COLO668 (cell line): ENCODE measurements around the gene CDKL4.
"Not testable (repeated sequence)": the region's sequence is repeated elsewhere in the genome, so short reads cannot be mapped to it uniquely, and the experiment has no call there.

Source experiments
- DNase-seq: peaks from one replicate; lab custom pipeline; 2025; ENCODE audit not compliant: unreplicated experiment; lab: John Stamatoyannopoulos, UW

Gene CDKL4

DNA sequence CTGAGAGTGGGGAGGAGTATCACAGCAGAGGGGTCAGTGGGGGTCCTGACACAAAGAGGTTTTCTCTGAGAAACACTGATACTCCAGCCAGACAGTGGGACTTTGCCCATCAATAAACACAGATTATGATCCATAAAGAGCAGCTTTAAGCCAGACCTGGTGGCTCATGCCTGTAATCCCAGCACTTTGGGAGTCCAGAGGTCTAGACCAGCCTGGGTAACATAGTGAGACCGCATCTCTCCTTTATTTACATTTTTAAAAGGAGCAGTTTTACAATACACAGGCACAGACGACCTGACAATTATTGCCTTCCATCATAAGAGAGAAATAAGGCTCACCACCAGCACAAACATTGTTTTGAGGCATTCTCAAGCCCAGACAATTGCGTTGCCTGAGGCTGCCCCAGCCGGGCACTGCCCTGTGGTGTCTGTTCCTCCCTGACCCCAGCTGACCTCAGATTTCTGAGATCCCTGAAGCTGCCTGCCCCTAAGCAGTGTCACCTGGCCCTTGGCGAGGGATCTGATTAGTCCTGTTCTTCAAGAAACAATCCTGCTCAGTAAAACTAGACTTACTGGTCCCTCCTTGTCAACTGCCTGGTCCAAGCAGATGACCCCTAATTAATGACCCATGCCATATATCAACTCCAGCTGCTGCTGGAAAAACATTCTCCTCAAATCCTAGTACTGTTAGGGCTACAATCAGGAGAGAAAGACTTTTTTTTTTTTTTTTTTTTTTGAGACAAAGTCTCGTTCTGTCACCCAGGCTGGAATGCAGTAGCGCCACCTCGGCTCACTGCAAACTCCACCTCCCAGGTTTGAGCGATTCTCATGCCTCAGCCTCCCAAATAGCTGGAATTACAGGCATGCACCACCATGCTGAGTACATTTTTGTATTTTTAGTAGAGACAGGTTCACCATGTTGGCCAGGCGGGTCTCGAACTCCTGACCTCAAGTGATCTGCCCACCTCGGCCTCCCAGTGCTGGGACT lies 63.5 kb downstream of the CDKL4 start:
- no peak for DNase-seq

DNA sequence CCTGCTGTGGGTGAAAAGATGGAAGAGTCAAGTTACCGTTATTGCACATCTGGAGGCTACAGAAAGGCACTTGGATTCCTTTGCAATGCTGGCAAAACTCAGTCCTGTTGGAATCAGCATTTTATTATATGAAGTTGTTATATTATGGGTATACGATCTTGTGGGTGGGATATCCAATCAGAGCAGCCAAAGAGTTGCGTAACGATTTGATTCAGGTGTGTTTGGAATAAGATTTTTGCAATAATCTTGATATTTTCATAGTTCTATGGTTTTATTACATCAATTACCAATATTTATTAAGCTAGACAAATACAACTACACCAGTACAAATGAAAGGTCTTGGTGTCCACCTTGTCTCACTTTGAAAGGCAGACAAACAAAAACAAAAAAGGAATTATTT lies 65.0 kb downstream of the CDKL4 start:
- DNase-seq: no peak

DNA sequence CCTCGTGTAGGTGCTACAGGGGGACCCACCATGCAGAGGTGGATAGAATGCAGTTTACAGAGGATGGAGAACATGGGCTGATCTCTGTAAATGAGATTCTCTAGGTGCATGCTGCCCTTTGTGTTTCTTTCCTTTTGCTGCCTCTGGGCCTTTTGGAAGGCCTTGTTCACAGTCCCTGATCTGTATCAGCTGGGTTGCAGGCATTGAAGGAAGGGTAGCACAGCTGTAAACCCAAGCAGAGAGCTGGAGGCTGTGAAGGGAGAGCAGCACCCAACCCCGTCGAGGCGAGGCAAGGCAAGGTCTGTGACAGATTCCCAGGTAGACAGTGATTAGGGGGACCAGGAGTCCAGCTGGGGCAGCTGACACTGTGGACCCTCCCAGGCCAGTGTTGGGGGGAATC lies 66.8 kb downstream of the CDKL4 start:
- no peak for DNase-seq

DNA sequence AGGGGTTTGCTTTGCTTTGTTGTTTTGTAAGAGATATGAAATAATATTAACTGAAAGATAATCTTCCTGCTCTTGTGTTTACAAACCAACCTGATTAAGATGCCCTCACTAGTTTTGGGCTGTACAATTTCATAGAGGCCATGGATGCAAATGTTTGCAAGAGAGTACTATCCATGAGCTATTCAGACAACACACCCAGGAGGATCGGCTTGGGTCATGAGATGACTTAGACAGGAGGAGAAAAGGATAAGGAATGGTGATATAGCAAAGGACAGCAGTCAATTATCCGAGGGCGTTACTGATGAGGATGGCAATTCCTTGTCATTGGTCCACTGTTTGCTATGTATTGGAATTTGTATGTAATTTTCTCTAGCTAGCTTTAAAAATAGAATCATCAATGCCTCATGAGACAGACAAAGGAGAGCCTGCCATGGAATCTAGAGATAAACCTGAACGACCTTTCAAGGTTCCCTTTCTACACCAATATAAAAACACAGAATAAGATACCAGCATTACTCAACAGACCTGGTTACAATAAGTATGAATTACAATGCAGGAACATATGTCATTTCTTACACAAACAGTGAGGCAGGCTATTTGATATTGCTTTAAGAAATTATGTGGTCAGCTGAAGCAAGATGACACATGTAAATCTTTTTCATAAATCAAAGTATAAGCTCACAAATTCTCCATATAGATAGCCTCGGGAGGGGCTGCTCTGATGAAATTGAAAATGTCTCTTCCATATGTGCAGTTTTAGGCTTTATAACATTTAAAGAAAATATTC lies 68.6 kb downstream of the CDKL4 start:
- DNase-seq: no peak

DNA sequence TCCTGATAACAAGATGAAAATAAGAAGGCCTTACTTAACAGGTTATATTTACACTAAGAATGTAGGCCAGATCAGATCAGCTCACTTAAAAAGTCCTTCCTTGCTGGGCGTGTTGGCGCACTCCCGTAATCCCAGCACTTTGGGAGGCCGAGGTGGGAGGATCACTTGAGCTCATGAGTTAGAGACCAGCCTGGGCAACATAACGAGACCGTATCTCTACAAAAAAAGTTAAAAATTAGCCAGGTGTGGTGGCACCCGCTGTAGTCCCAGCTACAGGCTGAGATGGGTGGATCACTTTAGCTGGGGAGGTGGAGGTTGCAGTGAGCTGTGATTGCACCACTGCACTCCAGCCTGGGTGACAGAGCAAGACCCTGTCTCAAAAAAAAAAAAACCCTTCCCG lies 69.7 kb downstream of the CDKL4 start:
- DNase-seq: no peak

DNA sequence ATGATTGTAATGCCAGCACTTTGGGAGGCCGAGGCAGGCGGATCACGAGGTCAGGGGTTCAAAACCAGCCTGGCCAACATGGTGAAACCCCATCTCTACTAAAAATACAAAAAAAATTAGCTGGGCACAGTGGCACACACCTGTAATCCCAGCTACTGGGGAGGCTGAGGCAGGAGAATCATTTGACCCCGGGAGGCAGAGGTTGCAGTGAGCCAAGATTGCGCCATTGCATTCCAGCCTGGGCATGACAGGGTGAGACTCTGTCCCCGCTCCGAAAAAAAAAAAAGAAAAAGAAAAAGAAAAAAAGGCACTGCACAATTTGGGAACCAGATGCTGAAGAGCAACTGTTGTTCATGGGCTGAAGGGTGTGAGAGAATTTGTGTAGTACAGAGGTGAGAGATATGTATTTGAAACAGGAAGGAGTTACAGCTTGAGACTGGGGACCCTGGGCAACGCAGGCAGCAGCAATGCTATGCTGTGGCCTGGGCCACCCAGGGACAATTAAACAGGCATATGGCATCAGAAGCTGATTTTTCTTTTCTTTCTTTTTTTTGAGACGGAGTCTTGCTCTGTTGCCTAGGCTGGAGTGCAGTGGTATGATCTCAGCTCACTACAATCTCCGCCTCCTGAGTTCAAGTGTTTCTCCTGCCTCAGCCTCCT lies 71.6 kb downstream of the CDKL4 start:
- DNase-seq: not testable (repeated sequence)

DNA sequence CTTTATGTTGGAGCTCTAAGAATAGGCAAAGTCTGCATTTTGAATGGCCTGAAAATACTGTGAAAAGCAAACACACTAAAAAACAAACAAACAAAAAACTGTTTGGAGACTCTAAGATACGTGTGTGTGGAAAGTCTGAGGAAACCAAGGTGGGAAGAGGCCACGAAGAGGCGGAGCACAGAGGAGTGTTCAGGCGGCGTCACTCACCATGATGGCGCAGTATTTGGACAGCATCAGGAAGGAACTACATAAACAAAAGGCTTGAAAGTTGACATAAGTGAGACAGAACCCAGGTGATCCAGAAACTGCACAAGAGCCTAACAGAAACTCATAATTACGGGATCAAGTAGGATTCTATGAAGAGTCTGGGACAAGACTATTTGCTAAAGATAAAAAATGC lies 72.1 kb downstream of the CDKL4 start:
- no peak for DNase-seq

DNA sequence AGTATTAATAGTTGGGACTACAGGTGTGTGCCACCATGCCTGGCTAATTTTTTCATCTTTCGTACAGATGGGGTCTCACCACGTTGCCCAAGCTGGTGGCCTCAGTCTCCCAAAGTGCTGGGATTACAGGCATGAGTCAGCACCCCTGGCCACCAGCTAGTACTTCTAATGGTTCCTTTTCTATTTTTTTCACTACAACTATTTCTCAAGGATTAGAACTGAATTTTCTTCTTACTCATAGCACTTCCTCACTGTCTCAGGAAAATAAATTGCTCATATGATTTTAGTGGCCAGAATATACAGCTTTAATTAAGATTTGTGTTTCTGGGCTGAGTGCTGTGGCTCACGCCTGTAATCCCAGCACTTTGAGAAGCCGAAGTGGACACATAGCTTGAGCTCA lies 79.7 kb downstream of the CDKL4 start:
- no peak for DNase-seq

DNA sequence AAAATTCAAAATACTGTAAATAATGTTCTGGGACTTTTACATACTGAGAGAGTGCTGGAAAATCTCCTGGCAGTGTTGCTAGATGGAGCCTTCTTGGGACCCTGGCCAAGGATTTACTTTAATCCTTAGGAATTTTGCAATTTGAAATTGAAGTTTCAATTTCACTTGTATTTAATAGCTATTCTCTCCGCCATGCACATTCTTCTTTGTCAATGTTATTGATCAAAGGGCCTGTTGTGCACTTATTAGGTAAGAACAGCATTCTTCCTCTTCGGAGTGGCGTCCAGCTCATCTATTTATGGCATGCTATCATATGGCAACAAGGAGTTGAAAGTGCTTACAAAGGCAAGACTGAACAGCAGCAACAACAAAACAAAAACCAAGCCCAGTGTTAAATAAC lies 82.8 kb downstream of the CDKL4 start:
- DNase-seq: no peak

DNA sequence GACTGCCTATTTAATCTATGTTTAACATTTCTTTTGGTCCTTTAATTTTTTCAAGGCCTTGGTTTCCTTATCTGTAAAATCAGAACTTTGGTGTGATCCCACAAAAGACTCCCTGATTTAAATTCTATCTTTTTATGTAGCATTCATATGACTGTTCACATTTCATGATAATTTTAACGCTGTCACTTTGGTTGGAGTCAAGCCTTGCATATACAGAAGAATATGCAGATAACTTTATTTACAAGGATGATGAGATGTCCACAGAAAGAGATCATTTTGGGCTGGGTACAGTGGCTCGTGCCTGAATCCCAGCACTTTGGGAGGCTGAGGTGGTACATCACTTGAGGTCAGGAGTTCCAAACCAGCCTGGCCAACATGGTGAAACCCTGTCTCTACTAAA lies 84.5 kb downstream of the CDKL4 start:
- DNase-seq: no peak

DNA sequence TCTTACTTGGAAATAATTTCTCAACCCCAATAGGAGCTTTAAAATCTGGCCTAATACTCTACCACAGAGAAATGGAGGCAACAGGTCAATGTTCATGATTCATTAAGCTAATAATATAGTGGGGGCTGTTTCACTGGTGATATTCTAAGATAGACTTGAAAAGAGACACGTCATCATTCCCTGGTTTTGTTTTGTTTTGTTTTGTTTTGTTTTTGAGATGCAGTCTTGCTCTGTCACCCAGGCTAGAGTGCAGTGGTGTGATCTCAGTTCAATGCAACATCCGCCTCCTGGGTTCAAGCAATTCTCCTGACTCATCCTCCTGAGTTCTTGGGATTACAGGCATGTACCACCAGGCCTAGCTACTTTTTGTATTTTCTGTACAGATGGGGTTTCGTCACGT lies 85.4 kb downstream of the CDKL4 start:
- DNase-seq: no peak

DNA sequence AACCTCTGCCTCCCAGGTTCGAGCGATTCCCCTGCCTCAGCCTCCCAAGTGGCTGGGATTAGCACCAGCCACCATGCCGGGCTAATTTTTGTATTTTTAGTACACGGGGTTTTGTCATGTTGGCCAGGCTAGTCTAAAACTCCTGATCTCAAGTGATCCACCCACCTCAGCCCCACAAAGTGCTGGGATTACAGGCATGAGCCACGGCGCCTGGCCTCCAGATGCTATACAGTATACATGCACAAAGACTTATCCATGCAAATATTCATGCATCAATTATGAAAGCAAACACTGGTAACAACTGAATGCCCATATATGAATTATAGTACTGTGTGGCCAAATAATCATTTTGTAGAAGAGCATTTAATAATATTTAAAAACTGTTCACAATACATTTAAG lies 86.9 kb downstream of the CDKL4 start:
- no peak for DNase-seq

DNA sequence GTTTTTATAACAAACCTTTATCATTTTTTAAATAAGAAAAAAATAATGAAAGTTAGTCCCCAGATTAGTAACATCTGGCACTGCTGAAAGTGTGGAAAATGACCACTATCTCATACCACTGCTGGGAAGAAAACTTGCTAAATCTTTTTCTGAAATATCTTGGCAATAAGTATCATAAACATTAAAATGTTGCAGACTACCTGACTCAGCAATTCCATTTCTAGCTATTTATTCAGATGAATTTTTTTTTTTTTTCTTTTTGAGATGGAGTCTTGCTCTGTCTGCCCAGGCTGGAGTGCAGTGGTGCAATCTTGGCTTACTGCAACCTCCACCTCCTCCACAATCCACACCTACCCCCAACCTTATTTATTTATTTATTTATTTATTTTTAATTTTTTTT lies 87.7 kb downstream of the CDKL4 start:
- no peak for DNase-seq

DNA sequence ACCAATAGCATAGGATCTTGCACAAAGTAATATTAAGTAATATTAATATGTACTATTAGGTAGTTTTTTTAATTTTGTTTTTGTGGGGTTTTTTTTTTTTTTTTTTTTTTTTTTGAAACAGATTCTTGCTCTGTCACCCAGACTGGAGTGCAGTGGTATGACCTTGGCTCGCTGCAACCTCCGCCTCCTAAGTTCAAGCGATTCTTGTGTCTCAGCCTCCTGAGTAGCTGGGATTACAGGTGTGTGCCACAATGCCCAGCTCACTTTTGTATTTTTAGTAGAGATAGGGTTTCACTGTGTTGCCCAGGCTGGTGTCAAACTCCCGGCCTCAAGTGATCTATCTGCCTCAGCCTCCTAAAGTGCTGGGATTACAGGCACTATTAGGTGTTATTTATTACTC lies 88.2 kb downstream of the CDKL4 start:
- not testable (repeated sequence) for DNase-seq

DNA sequence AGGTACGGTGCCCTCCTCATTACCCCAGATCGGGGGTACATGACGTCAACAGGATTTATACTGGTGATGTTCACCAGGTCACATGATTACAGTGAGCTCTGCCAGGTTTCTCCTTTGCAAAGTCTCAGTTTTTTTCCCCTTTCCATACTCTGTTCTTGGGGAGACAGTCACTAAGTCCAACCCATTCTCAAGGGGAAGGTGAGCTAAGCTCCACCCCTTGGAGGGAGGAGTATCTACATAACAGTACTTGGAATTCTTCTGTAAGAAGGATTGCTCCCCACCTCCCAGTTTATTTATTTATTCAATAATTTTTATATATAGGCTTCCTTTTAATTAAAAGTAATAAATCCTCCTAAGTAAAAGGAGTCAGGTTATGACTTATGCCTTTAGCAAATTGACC lies 88.8 kb downstream of the CDKL4 start:
- DNase-seq: no peak

DNA sequence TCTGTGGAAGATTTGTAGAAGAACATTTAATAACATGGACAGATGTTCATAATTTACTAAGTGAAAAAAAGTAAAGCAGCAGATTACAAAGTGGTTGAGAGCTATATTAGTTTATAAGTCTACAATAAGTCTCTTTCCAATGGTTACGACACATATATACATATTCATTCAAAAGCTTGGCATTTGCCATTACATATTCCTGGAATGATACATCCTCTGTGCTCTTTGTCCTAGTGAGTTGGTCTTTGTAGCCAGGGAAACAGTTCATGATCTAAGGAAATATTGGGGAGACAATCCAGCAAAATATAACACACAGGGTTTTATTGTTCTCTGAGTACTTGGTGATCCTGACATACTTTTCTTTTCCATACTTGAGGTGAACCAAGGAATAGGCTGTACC lies 90.5 kb downstream of the CDKL4 start:
- DNase-seq: no peak

DNA sequence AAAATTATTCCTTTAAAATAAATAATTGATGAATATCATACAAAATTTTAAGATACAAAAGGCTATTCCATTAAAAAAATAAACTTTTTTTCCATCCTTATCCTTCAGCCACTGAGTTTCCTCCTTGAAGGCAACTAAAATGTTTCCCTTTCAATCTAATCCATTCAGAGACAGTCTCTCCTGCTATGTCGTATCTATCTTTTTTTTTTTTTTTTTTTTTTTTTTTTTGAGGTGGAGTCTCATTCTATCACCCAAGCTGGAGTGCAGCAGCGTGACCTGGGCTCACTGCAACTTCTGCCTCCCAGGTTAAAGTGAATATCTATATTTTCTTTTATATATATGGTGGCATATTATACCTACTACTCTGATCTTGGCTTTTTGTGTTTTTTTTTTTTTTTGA lies 91.3 kb downstream of the CDKL4 start:
- DNase-seq: no peak

DNA sequence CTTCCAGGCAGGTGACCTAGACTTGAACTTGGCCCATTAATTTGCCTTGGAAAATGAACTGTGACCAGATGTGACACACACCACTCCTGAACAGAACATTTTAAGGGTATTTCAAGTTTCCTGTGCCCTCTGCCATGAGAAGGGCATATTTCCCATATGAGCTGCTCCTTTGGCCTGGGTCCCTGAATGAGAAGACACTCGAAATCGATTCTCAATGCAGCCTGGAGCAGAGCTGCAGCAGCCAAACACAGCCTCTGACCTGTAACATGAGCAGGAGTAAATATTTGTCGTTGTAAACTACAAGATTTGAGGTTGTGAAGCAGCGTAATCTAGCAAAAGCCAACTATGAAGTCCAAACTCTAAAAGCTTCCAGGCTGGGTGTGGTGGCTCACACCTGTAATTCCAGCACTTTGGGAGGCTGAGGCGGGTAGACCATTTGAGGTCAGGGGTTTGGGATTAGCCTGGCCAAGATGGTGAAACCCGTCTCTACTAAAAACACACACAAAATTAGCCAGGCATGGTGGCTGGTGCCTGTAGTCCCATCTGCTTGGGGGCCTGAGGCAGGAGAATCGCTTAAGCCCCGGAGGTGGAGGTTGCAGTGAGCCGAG lies 92.8 kb downstream of the CDKL4 start:
- peak; percentile 11 for DNase-seq

DNA sequence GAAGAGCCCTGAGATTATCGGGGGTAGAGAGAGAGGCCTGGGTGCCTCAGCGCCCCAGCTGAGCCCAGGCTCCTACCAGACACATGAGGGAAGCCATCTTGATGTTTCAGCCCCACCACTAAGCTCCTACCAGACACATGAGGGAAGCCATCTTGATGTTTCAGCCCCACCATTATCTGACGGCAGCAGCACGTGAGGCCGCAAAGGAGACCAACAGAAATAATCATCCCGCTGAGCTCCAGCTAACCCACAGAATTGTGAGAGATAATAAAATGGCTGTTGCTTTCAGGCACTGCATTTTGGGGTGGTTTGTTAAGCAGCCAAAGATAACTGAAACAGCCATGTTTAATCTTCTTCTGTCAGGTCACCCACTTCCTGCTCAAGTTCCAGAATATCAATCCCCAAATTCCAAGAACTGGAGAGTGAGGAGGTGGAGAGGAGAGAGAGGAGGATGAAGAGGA lies 93.6 kb downstream of the CDKL4 start:
- DNase-seq: no peak

DNA sequence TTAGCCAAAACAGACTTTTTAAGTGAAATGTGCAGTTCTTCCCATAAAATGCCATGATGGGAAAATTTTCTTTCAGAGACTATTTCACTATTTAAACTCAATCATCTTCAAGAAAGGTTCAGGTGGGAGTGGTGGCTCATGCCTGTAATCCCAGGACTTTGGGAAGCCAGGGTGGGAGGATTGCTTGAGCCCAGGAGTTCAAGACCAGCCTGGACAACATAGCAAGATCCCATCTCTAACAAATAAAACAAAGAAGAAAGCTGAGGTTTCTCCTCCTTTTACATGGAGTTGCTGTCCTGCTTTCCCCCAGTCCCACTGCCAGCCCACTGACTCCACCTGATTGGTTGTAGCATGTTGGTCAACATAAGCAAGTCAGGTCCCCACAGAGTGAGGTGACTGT lies 97.1 kb downstream of the CDKL4 start:
- DNase-seq: no peak

DNA sequence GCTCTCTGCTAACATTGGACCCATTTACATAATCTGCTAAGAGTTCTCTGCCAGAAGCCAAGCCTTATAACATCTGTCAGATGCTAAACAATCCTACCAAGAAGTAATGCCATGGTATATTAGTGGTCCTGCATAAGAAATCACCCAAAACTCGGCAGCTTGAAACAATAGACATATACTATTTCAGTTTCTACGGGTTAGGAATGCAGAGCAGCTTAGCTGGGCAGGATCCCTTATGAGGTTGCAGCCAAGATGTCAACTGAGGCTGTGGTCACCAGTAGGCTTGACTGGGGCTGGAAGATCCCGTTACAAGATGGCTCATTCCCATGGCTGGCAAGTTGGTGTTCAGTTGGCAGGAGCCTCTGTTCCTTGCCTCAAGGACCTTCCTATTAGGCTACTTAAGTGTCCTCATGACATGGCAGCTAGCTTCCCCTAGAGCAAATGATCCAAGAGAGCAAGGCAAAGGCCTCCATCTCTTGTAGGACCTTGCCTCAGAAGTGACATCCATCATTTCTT lies 97.8 kb downstream of the CDKL4 start:
- no peak for DNase-seq
